GM13977 (cell line): Measurements from ENCODE around the gene CRABP2.

Source experiments
- DNase-seq: peaks from one replicate; pipeline ENCODE4 v3.0.0; 2012; ENCODE audit warnings: low spot score
- in situ Hi-C: fragments of 300-500 bp; cut with MboI; formaldehyde crosslinking; loops from one replicate; pipeline ENCODE4 v1.12.0; 2022; ENCODE audit warnings: low sequenced_read_pairs, low pct_unique_long_range_greater_than_20kb, mixed read lengths, inconsistent platforms; ENCODE audit not compliant: unreplicated experiment
- TF ChIP-seq, protein P1 (sequence below): IDR thresholded peaks from 2 replicates; pipeline ENCODE4 v1.5.1; 2012; ENCODE audit warnings: mild to moderate bottlenecking, control low read depth; ENCODE audit not compliant: insufficient read depth; ENCODE audit errors: extremely low read depth, missing control alignments

The CRABP2 gene

GRCh38 chr1:156746406-156746727, 41.0 kb upstream of the CRABP2 start:
- in situ Hi-C loops, result no loop called here
- TF ChIP-seq, protein P1, sequence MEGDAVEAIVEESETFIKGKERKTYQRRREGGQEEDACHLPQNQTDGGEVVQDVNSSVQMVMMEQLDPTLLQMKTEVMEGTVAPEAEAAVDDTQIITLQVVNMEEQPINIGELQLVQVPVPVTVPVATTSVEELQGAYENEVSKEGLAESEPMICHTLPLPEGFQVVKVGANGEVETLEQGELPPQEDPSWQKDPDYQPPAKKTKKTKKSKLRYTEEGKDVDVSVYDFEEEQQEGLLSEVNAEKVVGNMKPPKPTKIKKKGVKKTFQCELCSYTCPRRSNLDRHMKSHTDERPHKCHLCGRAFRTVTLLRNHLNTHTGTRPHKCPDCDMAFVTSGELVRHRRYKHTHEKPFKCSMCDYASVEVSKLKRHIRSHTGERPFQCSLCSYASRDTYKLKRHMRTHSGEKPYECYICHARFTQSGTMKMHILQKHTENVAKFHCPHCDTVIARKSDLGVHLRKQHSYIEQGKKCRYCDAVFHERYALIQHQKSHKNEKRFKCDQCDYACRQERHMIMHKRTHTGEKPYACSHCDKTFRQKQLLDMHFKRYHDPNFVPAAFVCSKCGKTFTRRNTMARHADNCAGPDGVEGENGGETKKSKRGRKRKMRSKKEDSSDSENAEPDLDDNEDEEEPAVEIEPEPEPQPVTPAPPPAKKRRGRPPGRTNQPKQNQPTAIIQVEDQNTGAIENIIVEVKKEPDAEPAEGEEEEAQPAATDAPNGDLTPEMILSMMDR, result no peak
- no peak for DNase-seq

- no peak for DNase-seq
- in situ Hi-C loops, result no loop called here
- TF ChIP-seq, protein P1, result no peak
Observed at GRCh38 chr1:156745881-156746280, 40.5 kb upstream of the CRABP2 start.

DNA sequence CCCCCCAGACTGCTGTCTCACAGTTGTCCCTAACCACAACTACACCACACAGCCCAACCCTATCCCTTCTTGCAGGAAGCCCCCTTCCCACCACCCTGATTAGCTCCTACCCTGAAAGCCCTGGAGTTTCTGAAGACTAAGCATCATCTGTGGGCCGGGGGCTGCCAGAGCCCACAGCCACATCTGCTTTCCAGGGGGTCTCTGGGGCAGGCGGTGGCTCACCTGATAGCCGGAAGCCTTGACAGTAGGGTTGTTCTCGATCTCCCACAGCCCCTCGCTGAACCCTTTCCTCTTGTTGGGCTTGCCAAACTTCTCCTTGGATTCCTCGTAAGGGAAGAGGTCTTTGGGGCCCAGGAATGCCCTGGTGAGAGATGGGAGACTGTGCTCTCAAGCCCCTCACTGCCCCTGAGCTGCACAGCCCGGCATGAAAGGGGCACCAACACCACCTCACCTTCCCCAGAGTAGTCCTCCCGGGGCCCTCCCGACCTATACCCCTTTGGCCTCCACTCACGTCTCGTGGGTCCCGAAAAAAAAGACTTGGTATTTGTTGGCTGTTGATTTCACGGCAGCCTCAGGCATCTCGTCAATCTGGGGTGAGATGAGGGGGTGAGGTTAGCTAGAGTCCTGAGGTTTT, 39.5 kb upstream of the CRABP2 start:
- no peak for DNase-seq
- in situ Hi-C loops, result no loop called here
- TF ChIP-seq, protein P1, result no peak

DNA sequence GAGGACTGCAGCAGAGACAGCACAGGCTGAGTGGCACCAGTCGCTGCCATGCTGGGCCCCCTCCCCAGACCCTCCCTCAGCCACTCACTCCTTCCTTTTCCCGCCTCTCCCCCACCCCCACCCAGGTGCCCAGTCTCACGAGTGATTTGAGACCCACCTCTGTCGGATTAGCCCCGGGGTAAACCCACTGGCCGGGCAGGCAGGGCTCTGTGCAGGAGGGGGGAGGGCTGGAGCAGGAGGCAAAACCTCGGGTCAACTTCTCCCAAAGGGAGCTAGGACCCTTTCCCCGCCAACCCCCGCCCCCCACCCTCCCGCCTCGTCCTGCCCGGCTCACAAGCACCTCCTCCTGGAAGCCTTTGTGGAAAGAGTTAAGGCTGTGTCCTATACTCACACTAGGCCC, 39.0 kb upstream of the CRABP2 start:
- in situ Hi-C loops, result no loop called here
- no peak for DNase-seq
- TF ChIP-seq, protein P1, result no peak

DNA sequence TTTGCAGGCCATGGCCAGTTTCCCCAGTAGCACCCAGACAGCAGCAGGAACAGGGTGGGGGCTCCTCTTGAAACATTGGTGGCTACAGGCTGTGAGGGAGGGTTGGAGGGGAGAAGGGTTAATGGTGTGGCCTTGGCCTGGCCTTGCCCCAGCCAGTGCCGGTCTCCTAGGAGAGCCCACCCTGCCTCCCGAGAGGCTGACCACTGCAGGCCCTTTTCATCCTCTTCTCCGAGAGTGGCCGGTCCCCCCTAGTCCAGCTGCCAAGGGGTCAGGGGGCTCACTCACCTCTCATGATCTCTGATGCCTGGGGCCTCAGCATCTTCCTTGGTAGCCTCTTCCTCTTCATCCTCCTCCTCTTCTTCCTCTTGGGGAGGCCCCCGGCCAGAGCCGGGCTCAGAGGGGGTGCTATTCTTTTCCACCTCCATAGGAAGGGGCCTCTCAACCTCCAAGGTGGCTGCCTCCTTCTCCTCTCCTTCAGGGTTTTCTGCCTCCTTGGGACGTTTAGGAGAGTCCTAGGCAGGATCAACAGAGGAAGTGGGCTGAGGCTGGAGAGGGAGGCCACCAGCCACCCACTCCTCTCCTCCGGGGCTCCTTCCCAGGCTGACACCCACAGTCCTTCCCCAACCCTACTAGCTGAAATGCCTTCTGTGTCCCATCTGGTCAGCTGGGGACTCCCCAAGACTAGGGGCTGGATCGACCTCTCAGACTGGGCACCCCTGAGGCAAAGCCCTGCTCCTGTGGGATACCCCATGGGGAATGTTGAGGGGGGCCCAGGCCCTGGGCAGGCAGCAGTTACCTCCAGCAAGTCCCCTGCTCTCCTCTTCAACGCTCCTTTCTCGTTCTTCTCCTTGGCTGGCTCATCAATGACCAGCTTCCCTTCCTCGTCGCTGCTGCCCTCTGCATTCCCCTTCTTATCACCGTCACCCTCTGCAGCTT, 38.3 kb upstream of the CRABP2 start:
- DNase-seq, result no peak
- TF ChIP-seq, protein P1, result no peak

GRCh38 chr1:156742801-156743200, 37.4 kb upstream of the CRABP2 start:
- TF ChIP-seq, protein P1, result no peak
- in situ Hi-C loops, result no loop called here
- DNase-seq, result no peak

More for the DNA sequence above, 38.3 kb upstream of the CRABP2 start:
- in situ Hi-C loops, result no loop called here
